Vagina (tissue), 2 donors: ENCODE results near the gene LIPF.

Source experiments
- CTCF ChIP-seq, 3 experiments: fragments of 450-650 bp in 2 of 3; fragments of 200-600 bp in 1 of 3; sonication (generic) in 1 of 3; IDR thresholded peaks; one replicate each; pipeline ENCODE4 v1.5.1; 2017 to 2019; ENCODE audit warnings: antibody characterized with exemption in 3 of 3, mild to moderate bottlenecking in 2 of 3, moderate library complexity in 2 of 3
- POLR2A ChIP-seq, 2 donors: fragments of 450-650 bp; IDR thresholded peaks; one replicate each; pipeline ENCODE4 v1.6.1; 2017; ENCODE audit warnings: antibody characterized with exemption in 2 of 2, mild to moderate bottlenecking in 2 of 2, moderate library complexity in 2 of 2

GRCh38 chr10:88728107-88728763 is 64.0 kb downstream of the LIPF start:
- TF ChIP-seq CTCF (IDR thresholded peaks at IDR 0.05) (no peak), POLR2A (IDR thresholded peaks at IDR 0.05) (no peak)
